HepG2 (cell line): Measurements from ENCODE around the gene XPO1. TPM values are rescaled to one million over a fixed set of nuclear protein-coding genes. Genes with fewer than 3 reads are reported as not detected.

Source experiments
- ARNT2 ChIP-seq: sonication (generic); formaldehyde crosslinking; IDR thresholded peaks from 2 replicates; pipeline ENCODE4 v1.8.0; 2022; ENCODE audit warnings: mild to moderate bottlenecking, low read depth, missing genetic modification reagents, moderate library complexity
- CENPX ChIP-seq: sonication (generic); formaldehyde crosslinking; IDR thresholded peaks from 2 replicates; pipeline ENCODE4 v1.9.0; 2021; ENCODE audit warnings: mild to moderate bottlenecking, missing genetic modification reagents, moderate library complexity
- DNMT3B ChIP-seq: conservative IDR thresholded peaks from 2 replicates; pipeline ENCODE4 v1.6.1; 2016; ENCODE audit warnings: missing biosample characterization, control low read depth
- HOXA5 ChIP-seq: sonication (generic); formaldehyde crosslinking; IDR thresholded peaks from 2 replicates; pipeline ENCODE4 v1.4.0; 2020; ENCODE audit warnings: missing genetic modification reagents
- NR2C2 ChIP-seq: sonication (generic); formaldehyde crosslinking; IDR thresholded peaks from 2 replicates; pipeline ENCODE4 v1.4.0; 2020; ENCODE audit warnings: missing genetic modification reagents, mild to moderate bottlenecking, moderate library complexity, borderline replicate concordance
- PITX1 ChIP-seq: sonication (generic); formaldehyde crosslinking; IDR thresholded peaks from 2 replicates; pipeline ENCODE4 v1.5.1; 2020; ENCODE audit warnings: mild to moderate bottlenecking, missing genetic modification reagents
- POGZ ChIP-seq: sonication (generic); formaldehyde crosslinking; IDR thresholded peaks from 2 replicates; pipeline ENCODE4 v1.4.0; 2020; ENCODE audit warnings: mild to moderate bottlenecking, missing genetic modification reagents
- POLR2AphosphoS5 ChIP-seq: IDR thresholded peaks from 2 replicates; pipeline ENCODE4 v1.6.1; 2012; ENCODE audit warnings: low read depth, low read length
- SIN3A ChIP-seq: IDR thresholded peaks from 2 replicates; pipeline ENCODE4 v1.6.1; 2011; ENCODE audit warnings: low read depth, mild to moderate bottlenecking, control low read depth, low read length, borderline replicate concordance
- TFE3 ChIP-seq: IDR thresholded peaks from 2 replicates; pipeline ENCODE4 v1.6.1; 2016
- U2AF1 ChIP-seq: fragments of 200-400 bp; formaldehyde crosslinking; optimal IDR thresholded peaks from 2 replicates; pipeline ENCODE3; 2017; ENCODE audit warnings: mild to moderate bottlenecking, low read depth, low read length
- YEATS2 ChIP-seq: sonication (generic); formaldehyde crosslinking; IDR thresholded peaks from 2 replicates; pipeline ENCODE4 v1.4.0; 2020; ENCODE audit warnings: missing genetic modification reagents, borderline replicate concordance
- ZC3H4 ChIP-seq: sonication (generic); formaldehyde crosslinking; IDR thresholded peaks from 2 replicates; pipeline ENCODE4 v1.4.0; 2020; ENCODE audit warnings: missing genetic modification reagents, borderline replicate concordance
- ZNF136 ChIP-seq: sonication (generic); formaldehyde crosslinking; IDR thresholded peaks from 2 replicates; pipeline ENCODE4 v1.8.1; 2022; ENCODE audit warnings: low read depth, mild to moderate bottlenecking, moderate library complexity, missing genetic modification reagents
- ZNF280D ChIP-seq: sonication (generic); formaldehyde crosslinking; IDR thresholded peaks from 2 replicates; pipeline ENCODE4 v1.5.1; 2020; ENCODE audit warnings: mild to moderate bottlenecking, missing genetic modification reagents
- ZNF564 ChIP-seq: sonication (generic); formaldehyde crosslinking; IDR thresholded peaks from 2 replicates; pipeline ENCODE4 v1.8.1; 2023; ENCODE audit warnings: mild to moderate bottlenecking, missing genetic modification reagents
- ZNF709 ChIP-seq: sonication (generic); formaldehyde crosslinking; IDR thresholded peaks from 2 replicates; pipeline ENCODE4 v1.5.0; 2020; ENCODE audit warnings: mild to moderate bottlenecking, missing genetic modification reagents
- ZNF775 ChIP-seq: sonication (generic); formaldehyde crosslinking; IDR thresholded peaks from 2 replicates; pipeline ENCODE4 v1.4.0; 2020; ENCODE audit warnings: missing genetic modification reagents, mild to moderate bottlenecking, moderate library complexity, borderline replicate concordance
- ZZZ3 ChIP-seq: sonication (generic); formaldehyde crosslinking; IDR thresholded peaks from 2 replicates; pipeline ENCODE4 v1.4.0; 2020; ENCODE audit warnings: missing genetic modification reagents, mild to moderate bottlenecking, borderline replicate concordance
- polyA plus RNA-seq, 8 experiments: library from polyadenylated mRNA; depleted of rRNA in 3 of 8; stranded (reverse) in 7 of 8; unstranded in 1 of 8; fragments of >200 nt; fragmentation: Illumina TruSeq in 4 of 8; extraction: Trizol in 4 of 8; gene quantifications; 2 replicates each; pipeline versions ENCODE4 v1.2.1 to v1.2.3, GENCODE V29; 2011 to 2016; ENCODE audit warnings: low read depth in 4 of 8, missing spikeins in 1 of 8, mixed read lengths in 1 of 8; ENCODE audit not compliant: insufficient read depth in 1 of 8
- total RNA-seq, 5 experiments: library from RNA; depleted of rRNA; stranded (reverse); fragments of >200 nt; fragmentation: Illumina TruSeq; extraction: Trizol; gene quantifications; 2 replicates each; pipeline ENCODE4 v1.2.3, GENCODE V29; 2016; ENCODE audit warnings: low read depth in 1 of 5
- TF ChIP-seq, protein P1 (sequence below): sonication (generic); formaldehyde crosslinking; IDR thresholded peaks from 2 replicates; pipeline ENCODE4 v1.5.1; 2020; ENCODE audit warnings: mild to moderate bottlenecking, missing genetic modification reagents, moderate library complexity

Gene XPO1
- total and polyA plus RNA-seq, 2 of the 13 experiments (the other 11 are each of a cell fraction or from before 2014, with no cell fraction given) = 67.4 to 212 TPM

DNA sequence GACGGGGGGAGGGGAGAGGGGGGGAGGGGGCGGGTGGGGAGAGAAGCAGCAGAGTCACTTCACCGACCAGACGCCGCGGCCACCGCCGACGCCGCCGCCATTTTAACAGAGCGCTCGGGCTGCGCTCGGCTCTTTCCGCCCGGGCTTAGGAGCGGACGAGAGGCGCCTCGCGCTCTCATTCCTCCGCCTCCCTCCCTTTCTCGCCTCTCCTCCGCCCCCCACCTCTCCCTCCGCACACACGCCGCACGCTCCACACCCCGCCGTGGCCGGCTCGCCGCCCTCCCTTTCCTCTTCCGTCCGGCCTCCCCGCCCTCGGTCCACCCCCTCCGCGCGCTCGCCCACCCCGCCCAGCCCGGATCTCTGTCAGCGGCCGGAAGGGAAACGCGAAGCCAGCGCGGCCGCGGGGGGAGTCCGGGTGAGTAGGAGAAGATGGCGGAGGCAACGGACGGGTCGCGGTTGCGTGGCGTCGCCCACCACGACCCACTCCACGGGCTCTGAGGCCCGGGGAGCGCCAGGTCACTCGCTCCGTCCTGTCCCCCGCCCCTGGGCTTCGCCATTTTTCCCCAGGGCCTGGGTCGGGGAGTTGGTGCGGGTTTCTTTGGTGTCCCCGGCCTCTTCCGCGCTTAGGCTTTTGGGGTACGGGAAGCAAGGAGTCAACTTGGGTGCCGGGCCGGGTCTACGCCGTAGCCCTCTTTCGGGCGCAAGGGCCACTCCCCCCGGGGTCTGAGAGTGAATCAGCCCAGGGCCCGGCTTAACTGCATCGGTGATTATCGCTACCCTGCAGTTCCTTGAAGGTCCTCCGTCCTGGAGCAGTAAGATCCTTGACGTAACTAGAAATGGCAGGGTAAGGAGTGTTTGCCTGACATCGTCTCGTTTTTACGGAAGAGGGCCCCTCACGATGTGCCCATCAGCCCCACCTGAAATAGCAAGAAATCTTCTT lies 66.9 kb downstream of the XPO1 start, which contains the start of gene USP34 (continued):
- no peak for TF ChIP-seq ZZZ3
- TF ChIP-seq HOXA5 (CRISPR knock-in tag) = peak; percentile 86
- no peak for TF ChIP-seq ZC3H4 (CRISPR knock-in tag)
- peak; percentile 89 for TF ChIP-seq ARNT2 (CRISPR knock-in tag)
- TF ChIP-seq ZNF136 (CRISPR knock-in tag) = no peak
- peak; percentile 65 for TF ChIP-seq TFE3 (CRISPR knock-in tag)
- TF ChIP-seq SIN3A = peak; percentile 79; the same call in 1 of the 2 replicates
- peak; percentile 94 for TF ChIP-seq POLR2AphosphoS5
- TF ChIP-seq ZNF775 = no peak
- peak; percentile 75 for TF ChIP-seq PITX1 (CRISPR knock-in tag)
- peak; percentile 73 for TF ChIP-seq NR2C2 (CRISPR knock-in tag)
- peak; percentile 48 for TF ChIP-seq POGZ (CRISPR knock-in tag)
- TF ChIP-seq CENPX (CRISPR knock-in tag) = no peak
- TF ChIP-seq, protein P1, sequence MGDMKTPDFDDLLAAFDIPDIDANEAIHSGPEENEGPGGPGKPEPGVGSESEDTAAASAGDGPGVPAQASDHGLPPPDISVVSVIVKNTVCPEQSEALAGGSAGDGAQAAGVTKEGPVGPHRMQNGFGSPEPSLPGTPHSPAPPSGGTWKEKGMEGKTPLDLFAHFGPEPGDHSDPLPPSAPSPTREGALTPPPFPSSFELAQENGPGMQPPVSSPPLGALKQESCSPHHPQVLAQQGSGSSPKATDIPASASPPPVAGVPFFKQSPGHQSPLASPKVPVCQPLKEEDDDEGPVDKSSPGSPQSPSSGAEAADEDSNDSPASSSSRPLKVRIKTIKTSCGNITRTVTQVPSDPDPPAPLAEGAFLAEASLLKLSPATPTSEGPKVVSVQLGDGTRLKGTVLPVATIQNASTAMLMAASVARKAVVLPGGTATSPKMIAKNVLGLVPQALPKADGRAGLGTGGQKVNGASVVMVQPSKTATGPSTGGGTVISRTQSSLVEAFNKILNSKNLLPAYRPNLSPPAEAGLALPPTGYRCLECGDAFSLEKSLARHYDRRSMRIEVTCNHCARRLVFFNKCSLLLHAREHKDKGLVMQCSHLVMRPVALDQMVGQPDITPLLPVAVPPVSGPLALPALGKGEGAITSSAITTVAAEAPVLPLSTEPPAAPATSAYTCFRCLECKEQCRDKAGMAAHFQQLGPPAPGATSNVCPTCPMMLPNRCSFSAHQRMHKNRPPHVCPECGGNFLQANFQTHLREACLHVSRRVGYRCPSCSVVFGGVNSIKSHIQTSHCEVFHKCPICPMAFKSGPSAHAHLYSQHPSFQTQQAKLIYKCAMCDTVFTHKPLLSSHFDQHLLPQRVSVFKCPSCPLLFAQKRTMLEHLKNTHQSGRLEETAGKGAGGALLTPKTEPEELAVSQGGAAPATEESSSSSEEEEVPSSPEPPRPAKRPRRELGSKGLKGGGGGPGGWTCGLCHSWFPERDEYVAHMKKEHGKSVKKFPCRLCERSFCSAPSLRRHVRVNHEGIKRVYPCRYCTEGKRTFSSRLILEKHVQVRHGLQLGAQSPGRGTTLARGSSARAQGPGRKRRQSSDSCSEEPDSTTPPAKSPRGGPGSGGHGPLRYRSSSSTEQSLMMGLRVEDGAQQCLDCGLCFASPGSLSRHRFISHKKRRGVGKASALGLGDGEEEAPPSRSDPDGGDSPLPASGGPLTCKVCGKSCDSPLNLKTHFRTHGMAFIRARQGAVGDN (CRISPR knock-in tag) = peak; percentile 87
- peak; percentile 73; the same call in 1 of the 2 replicates for TF ChIP-seq ZNF709 (CRISPR knock-in tag)
- 0 out of 2 replicates have a peak, but pooled peaks have one; percentile 44 for TF ChIP-seq DNMT3B (CRISPR knock-in tag)
- peak; percentile 66 for TF ChIP-seq YEATS2
- TF ChIP-seq U2AF1 = peak; percentile 95
- TF ChIP-seq ZNF280D (CRISPR knock-in tag) = peak; percentile 78; the same call in 1 of the 2 replicates
- peak; percentile 57; the same call in 1 of the 2 replicates for TF ChIP-seq ZNF564 (CRISPR knock-in tag)
